GM18517 (cell line): ENCODE data around the gene CLPTM1.

Experiments
- ATAC-seq: cut with Tn5 transposase; IDR thresholded peaks from one replicate; pipeline ENCODE4 v1.9.1; 2021; ENCODE audit warnings: mild to moderate bottlenecking, moderate library complexity; ENCODE audit not compliant: unreplicated experiment

CLPTM1 gene

DNA sequence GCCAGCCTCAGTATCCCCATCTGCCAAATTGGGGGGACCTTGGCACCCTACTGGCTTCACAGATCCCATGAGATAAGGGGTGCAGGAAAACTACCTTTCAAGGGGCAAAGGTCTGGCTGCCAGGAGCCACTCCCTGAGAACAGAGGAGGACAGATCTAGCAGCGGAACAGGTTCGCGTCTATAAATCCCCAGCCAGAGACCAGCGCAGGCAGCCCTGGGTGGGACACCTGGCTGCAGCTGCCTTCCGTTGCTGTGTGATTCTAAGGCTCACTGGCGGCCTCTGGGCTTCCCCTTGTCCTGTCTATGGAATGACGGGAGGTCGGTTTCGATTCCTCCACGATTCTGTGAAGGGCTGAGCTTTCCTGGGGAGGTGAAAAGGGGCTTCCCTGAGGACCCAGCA, 53.4 kb downstream of the CLPTM1 start:
- no peak for ATAC-seq

DNA sequence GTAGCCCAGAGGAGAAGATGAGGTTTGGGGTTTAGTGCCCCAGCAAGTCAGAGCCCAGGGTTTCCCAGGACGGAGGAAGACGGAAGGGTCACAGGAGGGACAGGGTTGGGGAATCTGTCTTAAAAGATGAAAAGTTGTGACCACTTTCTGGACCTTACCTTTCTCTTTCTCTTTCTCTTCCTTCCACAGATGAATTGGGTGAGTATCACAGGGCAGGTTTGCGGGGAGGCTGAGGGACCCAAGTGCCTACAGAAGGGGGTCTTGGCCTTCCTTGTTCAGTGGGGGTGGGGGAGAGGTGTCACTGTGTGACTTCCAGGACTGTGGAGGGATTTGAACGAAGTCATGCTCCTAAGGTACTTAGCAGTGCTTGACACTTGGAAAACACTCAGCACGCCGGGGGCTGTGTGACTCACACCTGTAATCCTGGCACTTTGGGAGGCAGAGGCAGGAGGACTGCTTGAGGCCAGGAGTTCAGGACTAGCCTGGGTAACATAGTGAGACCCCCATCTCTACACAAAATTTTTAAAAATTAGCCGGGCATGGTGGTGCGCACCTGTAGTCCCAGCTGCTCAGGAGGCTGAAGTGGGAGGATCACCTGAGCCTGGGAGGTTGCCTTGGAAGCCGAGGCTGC, 54.6 kb downstream of the CLPTM1 start:
- ATAC-seq = no peak

DNA sequence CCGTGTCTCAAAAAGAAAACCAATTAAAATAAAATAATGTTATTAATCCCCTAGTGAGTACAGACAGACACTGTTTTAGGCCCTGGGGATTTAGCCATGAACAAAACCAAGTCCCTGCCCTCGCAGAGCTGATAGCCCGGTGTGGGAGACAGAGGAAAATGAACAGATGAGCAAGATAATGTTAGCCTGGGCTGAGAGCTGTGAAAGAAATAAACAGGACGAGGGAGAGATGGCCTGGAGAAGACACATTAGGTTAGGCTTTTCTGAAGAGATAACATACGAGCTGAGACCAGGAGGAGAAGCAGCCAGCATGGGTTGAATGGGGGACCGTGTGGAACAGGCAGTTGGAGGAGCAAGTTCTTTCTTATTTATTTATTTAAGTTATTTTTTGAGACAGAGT, 55.1 kb downstream of the CLPTM1 start:
- ATAC-seq = no peak

DNA sequence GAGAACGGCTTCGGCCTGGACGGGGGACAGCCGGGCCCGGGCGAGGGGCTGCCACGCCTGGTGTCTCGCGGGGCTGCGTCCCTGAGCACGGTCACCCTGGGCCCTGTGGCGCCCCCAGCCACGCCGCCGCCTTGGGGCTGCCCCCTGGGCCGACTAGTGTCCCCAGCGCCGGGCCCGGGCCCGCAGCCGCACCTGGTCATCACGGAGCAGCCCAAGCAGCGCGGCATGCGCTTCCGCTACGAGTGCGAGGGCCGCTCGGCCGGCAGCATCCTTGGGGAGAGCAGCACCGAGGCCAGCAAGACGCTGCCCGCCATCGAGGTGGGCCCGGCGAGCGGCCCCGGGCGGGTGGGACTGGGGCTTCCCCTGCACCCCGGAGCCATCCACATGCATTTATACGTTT, 56.8 kb downstream of the CLPTM1 start:
- ATAC-seq = no peak

DNA sequence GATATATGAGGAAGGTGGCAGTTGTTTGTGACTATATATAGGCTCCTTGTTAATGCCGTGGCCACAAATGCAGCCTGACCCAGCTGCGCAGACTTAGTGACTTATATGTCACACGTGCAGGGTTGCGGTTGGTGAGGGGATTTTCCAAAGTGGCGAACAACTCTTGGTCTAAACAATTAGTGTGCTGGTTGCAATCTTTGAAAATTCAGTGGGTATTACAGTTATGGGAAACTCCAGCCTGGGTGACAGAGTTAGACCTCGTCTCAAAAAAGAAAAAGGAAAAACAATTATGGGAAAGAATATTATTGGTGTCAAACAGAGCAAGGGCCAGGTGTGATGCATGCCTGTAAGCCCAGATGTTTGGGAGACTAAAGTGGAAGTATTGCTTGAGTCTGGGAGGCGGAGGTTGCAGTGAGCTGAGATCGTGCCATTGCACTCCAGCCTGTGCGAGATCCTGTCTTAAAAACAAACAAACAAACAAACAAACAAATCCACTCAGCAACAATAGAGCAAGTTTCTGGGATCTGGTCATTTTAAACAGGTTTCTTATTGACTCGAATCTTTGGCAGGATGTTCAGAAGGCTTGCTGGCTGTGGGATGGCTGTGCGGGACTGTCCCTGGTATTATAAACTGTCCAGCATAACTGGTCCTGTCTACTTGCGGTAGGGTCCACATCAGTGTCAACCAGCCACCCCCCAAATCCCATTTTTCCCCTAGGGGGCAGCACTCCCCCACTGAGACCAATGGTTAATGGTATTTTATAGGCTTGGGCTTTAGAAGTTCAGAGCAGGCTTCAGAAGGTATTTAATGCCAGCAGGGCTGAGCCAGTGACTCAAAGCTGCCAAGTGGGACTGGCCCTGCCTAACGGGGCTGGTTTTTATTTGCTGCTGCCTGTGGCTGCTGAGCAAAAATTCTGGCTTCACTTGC, 61.5 kb downstream of the CLPTM1 start:
- peak; percentile 75 for ATAC-seq

DNA sequence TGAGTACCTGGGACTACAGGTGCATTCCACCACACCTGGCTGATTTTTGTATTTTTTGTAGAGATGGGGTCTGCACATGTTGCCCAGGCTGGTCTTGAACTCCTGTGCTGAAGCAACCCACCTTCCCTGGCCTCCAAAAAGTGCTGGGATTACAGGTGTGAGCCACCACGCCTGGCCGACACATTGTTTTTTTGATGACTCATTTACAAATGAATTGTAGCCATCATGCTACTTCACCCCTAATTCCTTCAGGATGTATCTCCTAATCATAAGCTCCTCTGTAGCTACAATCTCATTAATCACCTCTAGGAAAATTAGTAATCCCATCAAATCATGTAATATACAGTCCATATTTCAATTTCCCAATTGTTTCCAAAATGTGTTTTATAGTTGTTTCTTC, 64.0 kb downstream of the CLPTM1 start:
- no peak for ATAC-seq

DNA sequence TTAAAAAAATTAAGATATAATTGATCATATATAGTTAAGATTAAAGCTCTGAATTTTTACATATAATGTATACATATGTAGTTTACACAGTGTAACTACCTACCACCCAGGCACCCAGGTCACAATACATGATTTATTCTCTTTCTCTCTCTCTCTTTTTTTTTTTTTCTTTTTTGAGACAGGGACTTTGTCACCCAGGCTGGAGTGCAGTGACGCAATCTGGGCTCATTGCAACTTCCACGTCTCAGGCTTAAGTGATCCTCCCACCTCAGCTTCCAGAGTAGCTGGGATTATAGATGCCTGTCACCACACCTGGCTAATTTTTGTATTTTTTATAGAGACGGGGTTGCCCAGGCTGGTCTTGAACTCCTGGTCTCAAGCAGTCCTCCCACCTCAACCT, 64.9 kb downstream of the CLPTM1 start:
- ATAC-seq = no peak

DNA sequence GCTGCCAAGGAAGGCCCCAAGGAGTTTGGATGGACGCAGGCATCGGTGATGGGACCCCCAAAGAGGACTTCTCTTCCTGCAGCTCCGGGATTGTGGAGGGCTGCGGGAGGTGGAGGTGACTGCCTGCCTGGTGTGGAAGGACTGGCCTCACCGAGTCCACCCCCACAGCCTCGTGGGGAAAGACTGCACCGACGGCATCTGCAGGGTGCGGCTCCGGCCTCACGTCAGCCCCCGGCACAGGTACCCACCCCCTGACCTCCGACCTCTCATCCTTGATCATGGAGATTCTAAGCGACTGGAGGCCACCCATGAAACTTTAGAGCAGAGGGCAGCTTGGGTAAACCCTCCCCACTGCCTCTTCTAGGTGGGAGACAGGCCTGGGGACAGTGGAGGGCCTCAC, 66.8 kb downstream of the CLPTM1 start:
- no peak for ATAC-seq

DNA sequence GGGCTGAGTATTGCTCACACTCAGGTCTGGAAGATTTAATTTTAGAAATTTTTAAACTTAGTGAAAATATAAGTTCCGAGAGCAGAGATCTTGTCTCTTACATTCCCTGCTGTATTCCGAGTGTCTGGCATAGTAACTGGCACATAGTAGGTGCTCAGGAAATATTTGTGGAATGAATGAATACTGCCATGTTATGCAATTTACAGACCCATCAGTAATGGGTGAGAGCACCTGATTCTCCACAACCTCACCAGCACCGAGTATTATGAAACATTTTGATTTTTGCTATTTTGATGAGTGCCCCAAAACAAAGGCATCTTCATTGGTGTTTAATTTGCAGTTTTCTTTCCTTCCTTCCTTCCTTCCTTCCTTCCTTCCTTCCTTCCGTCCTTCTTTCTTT, 67.9 kb downstream of the CLPTM1 start:
- ATAC-seq = no peak

DNA sequence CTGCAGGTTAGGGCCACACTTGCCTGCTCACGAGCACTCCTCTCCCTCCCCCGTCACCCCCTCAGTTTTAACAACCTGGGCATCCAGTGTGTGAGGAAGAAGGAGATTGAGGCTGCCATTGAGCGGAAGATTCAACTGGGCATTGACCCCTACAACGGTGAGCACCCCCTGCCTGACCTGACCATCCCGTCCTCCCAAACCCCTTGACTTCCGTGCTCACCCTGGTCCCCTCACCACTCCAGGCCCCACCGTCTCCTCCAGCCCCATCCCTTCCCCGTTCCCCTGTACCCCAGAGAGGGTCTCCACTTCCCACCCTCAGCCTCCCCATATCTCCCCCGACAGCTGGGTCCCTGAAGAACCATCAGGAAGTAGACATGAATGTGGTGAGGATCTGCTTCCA, 70.1 kb downstream of the CLPTM1 start:
- no peak for ATAC-seq

DNA sequence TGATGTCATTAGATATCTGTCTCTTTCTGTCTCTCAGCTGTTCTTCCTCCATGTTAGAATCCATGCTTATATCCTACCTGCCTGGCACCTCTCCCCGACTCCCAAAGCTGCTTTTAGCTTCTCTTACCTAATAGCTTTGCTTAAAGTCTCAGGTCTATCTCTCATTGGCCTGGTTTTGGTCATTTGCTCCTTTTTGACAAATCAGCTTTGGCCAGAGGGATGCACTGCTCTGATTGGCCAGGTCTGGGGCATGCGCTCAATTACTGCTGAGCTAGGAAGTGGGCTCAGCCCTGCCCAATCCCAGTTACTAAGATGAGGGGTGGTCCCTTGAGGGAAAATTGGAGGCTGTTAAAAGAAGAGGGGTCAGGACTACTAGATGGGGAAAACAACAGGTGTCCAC, 72.2 kb downstream of the CLPTM1 start:
- no peak for ATAC-seq

DNA sequence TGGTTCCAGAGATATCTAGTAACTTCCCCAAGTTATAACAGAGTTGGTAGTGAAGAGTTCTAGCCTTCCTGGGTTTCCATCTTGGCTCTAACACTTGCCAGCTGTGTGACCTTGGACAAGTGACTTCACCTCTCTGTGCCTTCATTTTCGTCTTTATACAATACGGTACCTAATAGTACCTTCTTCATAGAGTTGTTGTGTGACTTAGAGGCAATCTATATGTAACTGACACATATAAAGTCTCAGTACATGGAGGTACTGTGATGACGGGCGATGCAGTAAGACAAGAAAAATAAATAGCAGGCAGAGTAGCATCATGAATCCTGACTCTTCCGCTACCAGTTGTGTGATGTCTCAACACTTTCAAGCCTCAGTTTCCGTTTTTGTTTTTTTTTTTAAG, 75.6 kb downstream of the CLPTM1 start:
- ATAC-seq = no peak

DNA sequence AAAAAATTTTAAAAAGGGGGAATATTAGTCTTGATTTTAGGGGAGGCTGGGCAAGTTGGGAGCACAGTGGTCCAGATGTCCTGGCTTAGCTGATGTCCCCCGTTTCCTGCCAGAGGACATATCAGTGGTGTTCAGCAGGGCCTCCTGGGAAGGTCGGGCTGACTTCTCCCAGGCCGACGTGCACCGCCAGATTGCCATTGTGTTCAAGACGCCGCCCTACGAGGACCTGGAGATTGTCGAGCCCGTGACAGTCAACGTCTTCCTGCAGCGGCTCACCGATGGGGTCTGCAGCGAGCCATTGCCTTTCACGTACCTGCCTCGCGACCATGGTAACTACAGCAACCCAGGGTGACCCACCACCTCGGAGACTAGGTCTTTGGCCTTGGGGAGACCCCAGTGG, 77.2 kb downstream of the CLPTM1 start:
- no peak for ATAC-seq

DNA sequence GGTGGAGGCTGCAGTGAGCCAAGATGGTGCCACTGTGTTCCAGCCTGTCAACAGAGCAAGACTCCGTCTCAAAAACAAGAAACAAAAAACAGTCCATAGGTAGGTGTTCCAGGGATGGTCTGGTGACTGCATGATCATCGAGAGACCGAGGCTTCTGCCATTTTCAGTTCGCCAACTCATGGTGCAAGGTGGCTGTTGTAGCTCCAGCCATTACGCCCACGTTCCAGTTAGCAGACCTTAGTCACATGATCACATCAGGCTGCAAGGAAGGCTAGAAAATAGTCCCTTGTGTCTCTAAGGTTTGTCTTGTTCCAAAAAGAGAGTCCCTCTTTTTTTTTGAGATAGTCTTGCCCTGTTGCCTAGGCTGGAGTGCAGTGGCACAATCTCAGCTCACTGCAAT, 80.6 kb downstream of the CLPTM1 start:
- no peak for ATAC-seq

DNA sequence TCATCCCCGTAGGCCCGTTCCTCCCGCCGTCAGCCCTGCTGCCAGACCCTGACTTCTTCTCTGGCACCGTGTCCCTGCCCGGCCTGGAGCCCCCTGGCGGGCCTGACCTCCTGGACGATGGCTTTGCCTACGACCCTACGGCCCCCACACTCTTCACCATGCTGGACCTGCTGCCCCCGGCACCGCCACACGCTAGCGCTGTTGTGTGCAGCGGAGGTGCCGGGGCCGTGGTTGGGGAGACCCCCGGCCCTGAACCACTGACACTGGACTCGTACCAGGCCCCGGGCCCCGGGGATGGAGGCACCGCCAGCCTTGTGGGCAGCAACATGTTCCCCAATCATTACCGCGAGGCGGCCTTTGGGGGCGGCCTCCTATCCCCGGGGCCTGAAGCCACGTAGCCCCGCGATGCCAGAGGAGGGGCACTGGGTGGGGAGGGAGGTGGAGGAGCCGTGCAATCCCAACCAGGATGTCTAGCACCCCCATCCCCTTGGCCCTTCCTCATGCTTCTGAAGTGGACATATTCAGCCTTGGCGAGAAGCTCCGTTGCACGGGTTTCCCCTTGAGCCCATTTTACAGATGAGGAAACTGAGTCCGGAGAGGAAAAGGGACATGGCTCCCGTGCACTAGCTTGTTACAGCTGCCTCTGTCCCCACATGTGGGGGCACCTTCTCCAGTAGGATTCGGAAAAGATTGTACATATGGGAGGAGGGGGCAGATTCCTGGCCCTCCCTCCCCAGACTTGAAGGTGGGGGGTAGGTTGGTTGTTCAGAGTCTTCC, 82.4 kb downstream of the CLPTM1 start:
- no peak for ATAC-seq

DNA sequence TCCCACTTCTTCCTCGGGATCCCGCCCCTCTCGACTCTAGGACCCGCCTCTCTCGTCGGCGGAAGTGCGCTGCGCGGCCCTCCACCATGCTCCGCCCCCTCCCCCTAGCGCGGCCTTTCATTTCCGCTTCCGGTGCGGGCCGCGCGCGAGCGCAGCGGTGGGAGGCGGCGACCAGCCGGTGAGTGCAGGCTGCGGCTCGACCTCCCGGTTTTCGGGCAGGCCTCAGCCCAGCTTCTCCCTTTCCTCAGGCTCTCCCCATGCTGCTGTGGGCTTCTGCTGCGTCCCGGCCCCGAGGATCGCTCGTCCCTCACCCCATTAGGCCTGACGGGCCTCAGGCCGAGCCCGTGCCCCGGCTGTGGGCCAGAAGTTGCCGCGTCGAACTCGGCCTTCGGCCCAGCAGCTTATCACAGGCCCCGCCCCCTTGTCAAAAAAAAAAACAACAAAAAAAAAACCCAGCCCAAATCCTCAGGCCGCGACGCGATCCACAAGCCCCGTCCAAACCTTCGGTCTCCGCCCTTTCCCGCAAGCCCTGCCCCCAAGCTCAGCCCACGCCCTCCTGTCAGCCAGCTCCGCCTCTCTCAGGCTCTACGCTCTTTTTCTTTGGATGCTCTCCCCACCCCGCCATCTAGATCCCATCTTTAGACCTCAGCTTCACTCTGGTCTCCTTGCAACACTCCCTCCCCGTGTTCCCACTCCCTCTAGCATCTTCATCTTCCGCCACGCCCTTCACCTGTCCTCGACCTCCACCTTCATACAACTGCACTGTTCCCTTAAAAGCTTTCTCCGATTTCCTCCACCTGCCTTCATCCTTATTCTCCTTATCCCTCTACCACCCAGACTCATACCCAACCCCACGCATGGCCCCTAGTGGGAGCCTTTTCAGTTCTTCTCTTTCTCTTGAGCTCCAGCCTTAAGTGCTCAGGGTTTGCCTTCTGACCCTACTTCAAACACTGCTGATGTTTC, 84.0 kb downstream of the CLPTM1 start, which contains the start of gene CLASRP:
Gene CLASRP (plus strand): TSS at position 115 of the 963 bp plus-strand sequence. CDS start 1,168 bp downstream, outside the sequence.
- ATAC-seq = peak; percentile 54

DNA sequence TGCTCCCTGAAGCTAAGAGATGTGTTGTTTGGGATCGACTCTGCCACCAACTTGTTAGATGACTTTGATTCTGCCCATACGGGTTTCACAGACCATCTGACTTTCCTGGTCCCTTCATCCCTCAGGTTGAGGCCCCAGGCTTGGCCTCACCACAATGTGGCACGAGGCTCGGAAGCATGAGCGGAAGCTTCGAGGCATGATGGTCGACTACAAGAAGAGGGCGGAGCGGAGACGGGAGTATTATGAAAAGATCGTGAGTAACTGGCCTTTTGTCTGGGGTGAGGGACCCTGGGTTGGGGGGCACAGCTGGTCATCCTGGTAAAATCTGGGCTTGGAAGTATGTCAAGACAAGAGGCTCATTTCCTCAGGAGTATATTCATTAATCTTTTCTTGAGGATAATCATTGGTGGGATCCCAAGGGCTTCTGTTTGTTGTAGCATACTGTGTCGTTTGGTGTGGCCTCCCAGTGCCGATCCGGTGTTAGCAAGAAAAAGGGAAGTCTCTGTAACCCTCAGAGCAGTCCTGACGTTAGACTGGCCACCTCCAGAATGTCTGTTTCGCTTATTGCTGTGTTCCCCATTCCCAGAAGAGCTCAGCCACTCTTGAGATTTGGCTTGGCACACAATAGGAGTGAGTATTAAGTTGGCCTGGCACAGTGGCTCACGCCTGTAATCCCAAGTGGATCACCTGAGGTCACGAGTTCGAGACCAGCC, 85.0 kb downstream of the CLPTM1 start:
- ATAC-seq = no peak

DNA sequence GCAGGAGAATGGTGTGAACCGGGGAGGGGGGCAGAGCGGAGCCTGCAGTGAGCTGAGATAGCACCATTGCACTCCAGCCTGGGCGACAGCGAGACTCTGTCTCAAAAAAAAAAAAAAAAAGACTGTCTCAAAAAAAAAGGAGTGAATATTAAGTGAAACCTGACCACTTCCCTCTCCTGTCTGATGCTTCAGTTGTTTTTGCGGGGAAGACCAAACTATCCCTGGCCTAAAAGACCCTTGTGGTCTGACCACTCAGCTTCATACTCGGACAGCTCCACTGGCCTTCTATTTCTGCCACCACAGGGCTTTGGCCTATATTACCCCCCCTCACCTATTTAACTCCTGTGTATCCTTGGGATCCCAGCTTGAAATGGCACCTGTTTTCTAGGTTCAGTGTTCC, 85.9 kb downstream of the CLPTM1 start:
- ATAC-seq = no peak
